Measurements from ENCODE around the gene ABHD18. TPM values are rescaled to one million over a fixed set of nuclear protein-coding genes. Genes with fewer than 3 reads are reported as not detected.
"Not testable (repeated sequence)": the region's sequence is repeated elsewhere in the genome, so short reads cannot be mapped to it uniquely, and the experiment has no call there.

The ABHD18 gene
- 10.9 TPM for total RNA-seq

GRCh38 chr4:127965062-127965802 lies at the start of gene ABHD18, which contains the start of gene MFSD8:
TSS of gene ABHD18 (plus strand) at chr4:127965406. CDS start at chr4:127982956, 17,550 bp downstream.
TSS of gene MFSD8 (minus strand) at chr4:127965173. CDS start at chr4:127965133, 40 bp downstream.
- DNase-seq = peak; percentile 96

GRCh38 chr4:127916512-127916911 lies 48.7 kb upstream of the ABHD18 start:
- no peak for DNase-seq

- no peak for DNase-seq
These were observed 48.1 kb upstream of the ABHD18 start for GRCh38 chr4:127917151-127917550.

- no peak for DNase-seq
These were observed 44.7 kb upstream of the ABHD18 start for GRCh38 chr4:127920521-127920920.

GRCh38 chr4:127922226-127922625 lies 43.0 kb upstream of the ABHD18 start:
- no peak for DNase-seq

- not testable (repeated sequence) for DNase-seq
These were observed 39.5 kb upstream of the ABHD18 start for GRCh38 chr4:127925720-127926119.

- no peak for DNase-seq
These were observed 35.0 kb upstream of the ABHD18 start for GRCh38 chr4:127930175-127930574.

GRCh38 chr4:127931836-127932235 lies 33.4 kb upstream of the ABHD18 start:
- not testable (repeated sequence) for DNase-seq

- DNase-seq = no peak
These were observed 28.2 kb upstream of the ABHD18 start for GRCh38 chr4:127936974-127937373.

- DNase-seq = no peak
These were observed 8.1 kb upstream of the ABHD18 start for GRCh38 chr4:127957105-127957504.

GRCh38 chr4:127959794-127960193 lies 5.4 kb upstream of the ABHD18 start:
- no peak for DNase-seq

- not testable (repeated sequence) for DNase-seq
These were observed 1.4 kb upstream of the ABHD18 start for GRCh38 chr4:127963633-127964398.

- DNase-seq = not testable (repeated sequence)
These were observed 662 bp upstream of the ABHD18 start for GRCh38 chr4:127964426-127965061.

- no peak for DNase-seq
These were observed 583 bp downstream of the ABHD18 start for GRCh38 chr4:127965803-127966175.

- no peak for DNase-seq
These were observed 2.1 kb downstream of the ABHD18 start for GRCh38 chr4:127967141-127967775.

GRCh38 chr4:127968586-127968985 lies 3.4 kb downstream of the ABHD18 start:
- no peak for DNase-seq

- DNase-seq = not testable (repeated sequence)
These were observed 5.7 kb downstream of the ABHD18 start for GRCh38 chr4:127970925-127971324.

- no peak for DNase-seq
These were observed 10.0 kb downstream of the ABHD18 start for GRCh38 chr4:127975121-127975770.

GRCh38 chr4:127978930-127979329 lies 13.7 kb downstream of the ABHD18 start:
- no peak for DNase-seq

GRCh38 chr4:127982445-127982844 lies 17.2 kb downstream of the ABHD18 start:
- DNase-seq = no peak

GRCh38 chr4:127985989-127986388 lies 20.8 kb downstream of the ABHD18 start:
- no peak for DNase-seq

GRCh38 chr4:127988638-127989037 lies 23.4 kb downstream of the ABHD18 start:
- DNase-seq = no peak
